ENCODE measurements around the gene FECH. TPM values are rescaled to one million over a fixed set of nuclear protein-coding genes. Genes with fewer than 3 reads are reported as not detected.

FECH gene
- total RNA-seq, 2 donors from 2014 or later: 27.6 to 31.7 TPM

DNA sequence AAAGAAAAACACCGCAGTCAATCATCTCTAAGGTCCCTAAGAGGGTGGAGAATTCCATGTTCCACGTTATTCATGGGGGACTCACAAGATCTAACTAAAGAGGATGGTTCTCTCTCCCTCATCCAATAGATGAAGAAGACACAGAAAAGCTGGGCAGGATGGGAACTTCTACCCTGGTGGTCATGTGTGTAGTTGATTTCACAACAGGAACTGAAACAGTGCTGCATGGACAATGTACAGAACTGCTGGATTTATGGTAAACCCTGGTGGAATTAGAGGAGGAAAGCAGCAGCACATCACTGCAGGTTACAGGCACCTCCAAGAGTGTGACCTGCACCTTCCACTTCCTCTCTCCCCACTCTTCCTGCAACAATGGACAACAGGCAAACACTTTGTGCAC lies 31.4 kb downstream of the FECH start:
- TF ChIP-seq, protein P1, sequence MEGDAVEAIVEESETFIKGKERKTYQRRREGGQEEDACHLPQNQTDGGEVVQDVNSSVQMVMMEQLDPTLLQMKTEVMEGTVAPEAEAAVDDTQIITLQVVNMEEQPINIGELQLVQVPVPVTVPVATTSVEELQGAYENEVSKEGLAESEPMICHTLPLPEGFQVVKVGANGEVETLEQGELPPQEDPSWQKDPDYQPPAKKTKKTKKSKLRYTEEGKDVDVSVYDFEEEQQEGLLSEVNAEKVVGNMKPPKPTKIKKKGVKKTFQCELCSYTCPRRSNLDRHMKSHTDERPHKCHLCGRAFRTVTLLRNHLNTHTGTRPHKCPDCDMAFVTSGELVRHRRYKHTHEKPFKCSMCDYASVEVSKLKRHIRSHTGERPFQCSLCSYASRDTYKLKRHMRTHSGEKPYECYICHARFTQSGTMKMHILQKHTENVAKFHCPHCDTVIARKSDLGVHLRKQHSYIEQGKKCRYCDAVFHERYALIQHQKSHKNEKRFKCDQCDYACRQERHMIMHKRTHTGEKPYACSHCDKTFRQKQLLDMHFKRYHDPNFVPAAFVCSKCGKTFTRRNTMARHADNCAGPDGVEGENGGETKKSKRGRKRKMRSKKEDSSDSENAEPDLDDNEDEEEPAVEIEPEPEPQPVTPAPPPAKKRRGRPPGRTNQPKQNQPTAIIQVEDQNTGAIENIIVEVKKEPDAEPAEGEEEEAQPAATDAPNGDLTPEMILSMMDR (conservative IDR thresholded peaks at IDR 0.05): no peak
- H3K9me3 ChIP-seq (ENCODE audit: control insufficient read depth, low read length): no peaks in the 10 kb centered on the region
- H3K27ac ChIP-seq (ENCODE audit: low read depth, low read length): no peak overlapping the region
- Mint-ChIP-seq H3K36me3 (ENCODE audit: low read depth) (peaks cover 58% of the 10 kb centered on the region), H3K9me3 (no peaks in the 10 kb centered on the region), H3K4me3 (no peak overlapping the region), H3K27me3 (ENCODE audit: insufficient read depth) (no peaks in the 10 kb centered on the region), H3K27ac (no peak overlapping the region), H3K4me1 (no peaks in the 10 kb centered on the region)
- 96 to 100% methylated on average over 1 to 2 of the region's 2 CpGs for WGBS, 2 experiments (ENCODE audit: insufficient coverage in 1 of 2, insufficient read length in 1 of 2)
- peaks cover 60% of the 10 kb centered on the region for H3K36me3 ChIP-seq (ENCODE audit: control insufficient read depth, insufficient read depth, low read length)
- no peak overlapping the region for H3K9ac ChIP-seq (ENCODE audit: extremely low read depth, low read length, poor library complexity, severe bottlenecking)
- no peak for DNase-seq
- no peaks in the 10 kb centered on the region for H3K4me1 ChIP-seq (ENCODE audit: control insufficient read depth, insufficient read depth, low read length)
- H3K4me3 ChIP-seq (ENCODE audit: low read length): no peak overlapping the region
- no peaks in the 10 kb centered on the region for H3K27me3 ChIP-seq (ENCODE audit: control insufficient read depth, insufficient read depth, low read length, poor library complexity, severe bottlenecking)

DNA sequence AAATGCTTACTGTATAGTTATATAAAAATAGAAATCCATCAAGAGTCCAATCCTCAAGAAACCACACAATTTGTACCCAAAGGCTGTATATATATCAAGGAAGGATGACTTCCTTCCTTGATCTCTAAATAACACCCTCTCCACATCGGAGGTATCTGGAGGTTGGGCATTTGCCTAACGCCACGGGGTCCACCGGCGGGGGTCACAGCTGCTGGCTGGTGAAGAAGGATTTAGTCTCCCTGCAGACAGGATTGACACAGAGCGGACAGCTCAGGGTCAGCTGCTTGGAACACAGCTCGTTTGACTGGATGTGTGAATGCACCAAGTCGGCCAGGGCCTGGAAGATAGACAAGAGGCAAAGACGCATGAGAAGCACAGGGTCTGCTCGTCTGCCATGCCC lies 36.0 kb downstream of the FECH start:
- Histone ChIP-seq H3K27me3 (ENCODE audit: control insufficient read depth, insufficient read depth, low read length, poor library complexity, severe bottlenecking) (no peaks in the 10 kb centered on the region), H3K4me3 (ENCODE audit: low read length) (no peak overlapping the region), H3K4me1 (ENCODE audit: control insufficient read depth, insufficient read depth, low read length) (no peaks in the 10 kb centered on the region), H3K9ac (ENCODE audit: extremely low read depth, low read length, poor library complexity, severe bottlenecking) (no peak overlapping the region), H3K27ac (ENCODE audit: low read depth, low read length) (no peak overlapping the region), H3K9me3 (ENCODE audit: control insufficient read depth, low read length) (no peaks in the 10 kb centered on the region), H3K36me3 (ENCODE audit: control insufficient read depth, insufficient read depth, low read length) (peaks cover 36% of the 10 kb centered on the region)
- no peaks in the 10 kb centered on the region for H3K9me3 Mint-ChIP-seq
- peaks cover 24% of the 10 kb centered on the region for H3K36me3 Mint-ChIP-seq (ENCODE audit: low read depth)
- no peaks in the 10 kb centered on the region for H3K27me3 Mint-ChIP-seq (ENCODE audit: insufficient read depth)
- H3K4me3 Mint-ChIP-seq: no peak overlapping the region
- H3K4me1 Mint-ChIP-seq: no peaks in the 10 kb centered on the region
- 90% methylated on average over 5 to 10 of the region's 10 CpGs for WGBS, 2 experiments (ENCODE audit: insufficient coverage in 1 of 2, insufficient read length in 1 of 2)
- no peak overlapping the region for H3K27ac Mint-ChIP-seq
- TF ChIP-seq, protein P1 (conservative IDR thresholded peaks at IDR 0.05): no peak
- DNase-seq: no peak

DNA sequence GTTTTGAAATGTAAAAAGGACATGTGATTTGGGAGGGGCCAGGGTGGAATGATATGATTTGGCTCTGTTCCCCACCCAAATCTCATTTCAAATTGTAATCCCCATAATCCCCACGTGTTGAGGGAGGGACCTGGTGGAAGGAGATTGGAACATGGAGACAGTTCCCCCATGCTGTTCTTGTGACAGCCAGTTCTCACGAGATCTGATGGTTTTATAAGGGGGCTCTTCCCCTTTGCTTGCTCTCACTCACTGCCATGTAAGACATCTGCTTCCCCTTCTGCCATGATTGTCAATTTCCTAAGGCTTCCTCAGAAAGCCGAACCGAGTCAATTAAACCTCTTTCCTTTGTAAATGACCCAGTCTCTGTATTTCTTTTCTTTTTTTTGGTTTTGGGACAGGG lies 39.2 kb downstream of the FECH start:
- Mint-ChIP-seq H3K36me3 (ENCODE audit: low read depth) (peaks cover 11% of the 10 kb centered on the region), H3K4me1 (peaks cover 8% of the 10 kb centered on the region), H3K9me3 (no peaks in the 10 kb centered on the region), H3K27me3 (ENCODE audit: insufficient read depth) (no peaks in the 10 kb centered on the region), H3K27ac (no peak overlapping the region), H3K4me3 (no peak overlapping the region)
- Histone ChIP-seq H3K27me3 (ENCODE audit: control insufficient read depth, insufficient read depth, low read length, poor library complexity, severe bottlenecking) (no peaks in the 10 kb centered on the region), H3K36me3 (ENCODE audit: control insufficient read depth, insufficient read depth, low read length) (peaks cover 17% of the 10 kb centered on the region), H3K4me3 (ENCODE audit: low read length) (no peak overlapping the region), H3K27ac (ENCODE audit: low read depth, low read length) (no peak overlapping the region), H3K9ac (ENCODE audit: extremely low read depth, low read length, poor library complexity, severe bottlenecking) (no peak overlapping the region), H3K9me3 (ENCODE audit: control insufficient read depth, low read length) (no peaks in the 10 kb centered on the region), H3K4me1 (ENCODE audit: control insufficient read depth, insufficient read depth, low read length) (no peaks in the 10 kb centered on the region)
- WGBS, 2 experiments (ENCODE audit: insufficient coverage in 1 of 2, insufficient read length in 1 of 2): 87 to 93% methylated on average over 3 of the region's 4 CpGs
- TF ChIP-seq, protein P1 (conservative IDR thresholded peaks at IDR 0.05): no peak
- no peak for DNase-seq
